Thoracic aorta (tissue), 2 donors: ENCODE measurements around the gene BTC. TPM values are rescaled to one million over a fixed set of nuclear protein-coding genes. Genes with fewer than 3 reads are reported as not detected.
"Not testable (repeated sequence)": the region's sequence is repeated elsewhere in the genome, so short reads cannot be mapped to it uniquely, and the experiment has no call there.

Experiments
- ATAC-seq: fragments of 150-250 bp; one replicate; pipeline ENCODE4 v1.8.0; 2017; ENCODE audit warnings: low read depth; ENCODE audit not compliant: insufficient number of reproducible peaks, low FRiP score
- DNase-seq: peaks from one replicate; pipeline ENCODE4 v3.0.0-alpha.2; 2020; ENCODE audit warnings: low spot score
- H3K27ac ChIP-seq, 2 donors: fragments of 200-600 bp; sonication (generic); 1 replicate in 1 of 2; 2 replicates in 1 of 2; pipeline ENCODE4 v1.5.1; 2016; ENCODE audit warnings: mild to moderate bottlenecking in 2 of 2, moderate library complexity in 2 of 2
- H3K27me3 ChIP-seq: fragments of 200-600 bp; sonication (generic); replicated peaks from 2 replicates; pipeline ENCODE4 v1.6.0; 2016; ENCODE audit warnings: mild to moderate bottlenecking; ENCODE audit not compliant: insufficient read depth
- H3K36me3 ChIP-seq: fragments of 200-600 bp; sonication (generic); one replicate; pipeline ENCODE4 v1.5.1; 2016
- H3K4me1 ChIP-seq, 2 donors: fragments of 200-600 bp; sonication (generic); 1 replicate in 1 of 2; 2 replicates in 1 of 2; pipeline versions ENCODE4 v1.5.1 to v1.6.0; 2016; ENCODE audit warnings: low read depth in 2 of 2, mild to moderate bottlenecking in 1 of 2; ENCODE audit not compliant: control insufficient read depth in 1 of 2
- H3K4me3 ChIP-seq: fragments of 200-600 bp; sonication (generic); 2 replicates; pipeline ENCODE4 v1.5.1; 2016; ENCODE audit warnings: mild to moderate bottlenecking
- H3K9me3 ChIP-seq: fragments of 200-600 bp; sonication (generic); 2 replicates; pipeline ENCODE4 v1.5.1; 2016
- total RNA-seq, 2 donors: library from RNA; depleted of rRNA; stranded (reverse); fragments of >200 nt; gene quantifications; one replicate each; pipeline versions ENCODE4 v1.1.0 to v1.2.3, GENCODE V29; 2016
- TF ChIP-seq, protein P1 (sequence below): fragments of 200-600 bp; sonication (generic); IDR thresholded peaks from one replicate; pipeline ENCODE4 v1.5.1; 2019; ENCODE audit warnings: antibody characterized with exemption

BTC gene
- total RNA-seq, 2 donors from 2014 or later: 7.8 to 10.4 TPM

DNA sequence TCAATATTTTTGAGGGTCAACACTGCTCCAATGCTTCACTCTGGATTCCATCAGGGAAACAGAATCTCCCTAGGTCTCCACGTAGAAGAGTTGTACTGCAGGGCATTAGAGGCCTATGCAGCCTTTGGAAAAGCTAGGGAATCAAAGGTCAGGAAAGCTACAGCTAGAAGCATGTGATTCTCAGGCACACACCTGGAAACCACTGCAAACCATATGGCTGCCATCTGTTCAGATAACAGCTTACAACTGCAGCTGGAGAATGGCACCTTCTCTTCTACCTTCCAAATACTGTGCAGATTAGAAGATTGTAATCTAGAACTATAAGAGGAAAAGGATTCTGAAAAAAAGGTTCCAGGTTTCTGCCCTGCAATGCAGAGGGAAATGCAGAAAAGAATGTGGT, 60.6 kb downstream of the BTC start:
- no peaks in the 10 kb centered on the region for H3K4me1 ChIP-seq
- H3K36me3 ChIP-seq: no peaks in the 10 kb centered on the region

DNA sequence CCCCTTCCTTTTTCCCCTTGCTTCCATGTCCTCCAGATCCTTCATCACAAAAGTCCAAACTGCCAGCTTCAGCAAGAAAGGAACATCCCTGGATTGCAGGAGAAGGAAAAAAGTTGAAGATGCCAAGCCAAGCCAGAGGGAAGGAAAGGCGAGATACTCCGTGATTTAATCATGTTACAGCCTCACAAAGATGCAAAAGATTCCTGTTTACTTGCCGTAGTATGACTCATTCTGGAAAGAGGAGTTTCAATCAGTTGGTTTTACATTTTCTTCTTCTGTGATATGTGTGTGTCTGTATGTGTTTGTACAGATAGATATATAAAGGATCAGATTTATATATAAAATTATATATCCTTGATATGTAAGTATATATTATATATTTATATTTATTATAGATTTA, 69.3 kb downstream of the BTC start:
- ATAC-seq (no peak), DNase-seq (no peak)
- TF ChIP-seq, protein P1, sequence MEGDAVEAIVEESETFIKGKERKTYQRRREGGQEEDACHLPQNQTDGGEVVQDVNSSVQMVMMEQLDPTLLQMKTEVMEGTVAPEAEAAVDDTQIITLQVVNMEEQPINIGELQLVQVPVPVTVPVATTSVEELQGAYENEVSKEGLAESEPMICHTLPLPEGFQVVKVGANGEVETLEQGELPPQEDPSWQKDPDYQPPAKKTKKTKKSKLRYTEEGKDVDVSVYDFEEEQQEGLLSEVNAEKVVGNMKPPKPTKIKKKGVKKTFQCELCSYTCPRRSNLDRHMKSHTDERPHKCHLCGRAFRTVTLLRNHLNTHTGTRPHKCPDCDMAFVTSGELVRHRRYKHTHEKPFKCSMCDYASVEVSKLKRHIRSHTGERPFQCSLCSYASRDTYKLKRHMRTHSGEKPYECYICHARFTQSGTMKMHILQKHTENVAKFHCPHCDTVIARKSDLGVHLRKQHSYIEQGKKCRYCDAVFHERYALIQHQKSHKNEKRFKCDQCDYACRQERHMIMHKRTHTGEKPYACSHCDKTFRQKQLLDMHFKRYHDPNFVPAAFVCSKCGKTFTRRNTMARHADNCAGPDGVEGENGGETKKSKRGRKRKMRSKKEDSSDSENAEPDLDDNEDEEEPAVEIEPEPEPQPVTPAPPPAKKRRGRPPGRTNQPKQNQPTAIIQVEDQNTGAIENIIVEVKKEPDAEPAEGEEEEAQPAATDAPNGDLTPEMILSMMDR: no peak
- Histone ChIP-seq H3K4me1 (no peaks in the 10 kb centered on the region), H3K9me3 (no peaks in the 10 kb centered on the region), H3K4me3 (no peak overlapping the region), H3K27me3 (no peaks in the 10 kb centered on the region), H3K36me3 (no peaks in the 10 kb centered on the region), H3K27ac (no peak overlapping the region)

More for the DNA sequence above, 60.6 kb downstream of the BTC start:
- TF ChIP-seq, protein P1: no peak
- Histone ChIP-seq H3K27ac (no peak overlapping the region), H3K27me3 (no peaks in the 10 kb centered on the region), H3K4me3 (no peak overlapping the region), H3K9me3 (no peaks in the 10 kb centered on the region)
- DNase-seq (no peak), ATAC-seq (no peak)

DNA sequence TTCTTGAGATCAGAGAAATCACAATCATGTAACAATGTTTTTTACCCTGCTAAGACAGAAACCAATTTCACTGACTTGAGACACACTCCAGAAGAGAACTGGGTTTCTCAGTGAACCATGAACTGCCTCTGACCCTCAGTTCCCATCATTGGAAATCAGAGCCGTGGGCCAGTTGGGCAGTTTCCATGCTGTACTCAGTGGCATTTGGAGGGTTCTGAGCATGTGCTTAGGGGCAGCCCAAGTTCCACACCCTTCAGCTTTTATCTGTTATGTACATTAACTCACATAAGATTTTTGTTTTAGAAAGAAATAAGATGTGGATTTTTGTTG, 77.9 kb downstream of the BTC start:
- no peak overlapping the region for H3K4me3 ChIP-seq
- no peak for DNase-seq
- H3K36me3 ChIP-seq: no peaks in the 10 kb centered on the region
- no peak overlapping the region for H3K27ac ChIP-seq
- H3K4me1 ChIP-seq: peaks cover 0 to 8% of the 10 kb centered on the region in 2 donors
- ATAC-seq: no peak
- TF ChIP-seq, protein P1: no peak
- no peaks in the 10 kb centered on the region for H3K27me3 ChIP-seq
- peaks cover 3% of the 10 kb centered on the region for H3K9me3 ChIP-seq

DNA sequence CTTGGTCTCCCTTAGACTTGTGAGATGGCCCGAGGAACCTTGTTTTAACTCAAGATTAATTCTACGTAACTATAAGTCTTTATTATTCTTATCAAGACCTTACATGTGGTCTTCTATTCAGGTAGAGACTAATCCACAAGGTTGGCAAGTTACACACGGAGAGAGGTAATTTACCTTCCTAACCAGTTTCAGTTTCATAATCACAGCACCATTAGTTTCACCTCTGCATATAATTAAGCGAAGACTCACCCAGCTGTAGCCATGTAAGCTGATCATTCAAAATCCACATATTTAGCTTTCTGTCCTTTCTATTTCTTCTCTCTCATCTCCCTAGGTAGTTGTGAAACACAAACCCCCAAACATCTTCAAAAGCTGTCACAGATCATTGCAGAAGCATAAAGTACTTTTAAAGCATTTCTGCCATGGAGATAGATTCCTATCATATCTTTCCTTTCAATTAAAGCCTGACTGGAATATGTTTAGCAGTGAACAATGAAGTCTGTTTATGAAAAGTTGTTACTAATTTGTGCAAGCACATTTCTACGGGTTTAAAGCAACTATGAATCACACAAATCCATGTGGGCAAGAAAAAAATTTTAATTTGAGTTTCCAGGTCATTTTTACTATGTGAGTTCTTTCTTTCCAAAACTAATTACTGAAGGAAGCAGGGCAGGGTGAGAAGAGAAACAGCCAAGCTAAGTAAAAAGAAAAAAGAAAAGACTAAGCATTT, 78.5 kb downstream of the BTC start:
- DNase-seq: no peak
- H3K4me1 ChIP-seq: peaks cover 0 to 8% of the 10 kb centered on the region in 2 donors
- no peaks in the 10 kb centered on the region for H3K36me3 ChIP-seq
- no peak overlapping the region for H3K27ac ChIP-seq
- ATAC-seq: no peak
- TF ChIP-seq, protein P1: no peak
- no peaks in the 10 kb centered on the region for H3K27me3 ChIP-seq
- no peak overlapping the region for H3K4me3 ChIP-seq
- H3K9me3 ChIP-seq: peaks cover 3% of the 10 kb centered on the region

DNA sequence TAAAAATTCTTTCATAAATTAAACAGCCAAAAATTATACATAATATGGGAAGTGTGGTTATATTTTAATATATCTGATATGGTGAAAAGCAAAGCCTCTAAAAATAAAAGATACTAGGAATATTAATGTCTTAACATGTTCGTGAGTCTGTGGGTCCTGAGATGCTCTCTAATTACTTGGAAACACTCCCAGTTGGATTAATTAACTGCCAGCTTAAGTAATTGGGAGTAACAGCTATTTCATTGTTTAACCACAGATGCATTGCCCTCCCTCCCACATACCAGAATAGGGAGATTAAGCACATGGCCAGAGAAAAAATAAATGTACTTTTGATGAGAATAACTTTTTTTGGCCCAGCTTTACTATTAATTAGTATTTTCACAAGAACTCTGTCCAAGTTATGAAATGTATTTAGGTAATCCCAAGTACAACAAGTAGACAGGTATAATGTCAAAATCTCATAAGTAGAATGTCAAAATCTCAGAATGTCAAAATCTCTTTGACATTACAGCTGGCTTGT, 79.7 kb downstream of the BTC start:
- Histone ChIP-seq H3K36me3 (no peaks in the 10 kb centered on the region), H3K9me3 (peaks cover 3% of the 10 kb centered on the region), H3K4me1 (peaks cover 0 to 8% of the 10 kb centered on the region in 2 donors), H3K4me3 (no peak overlapping the region), H3K27ac (no peak overlapping the region), H3K27me3 (no peaks in the 10 kb centered on the region)
- TF ChIP-seq, protein P1: no peak
- ATAC-seq: no peak
- DNase-seq: no peak

DNA sequence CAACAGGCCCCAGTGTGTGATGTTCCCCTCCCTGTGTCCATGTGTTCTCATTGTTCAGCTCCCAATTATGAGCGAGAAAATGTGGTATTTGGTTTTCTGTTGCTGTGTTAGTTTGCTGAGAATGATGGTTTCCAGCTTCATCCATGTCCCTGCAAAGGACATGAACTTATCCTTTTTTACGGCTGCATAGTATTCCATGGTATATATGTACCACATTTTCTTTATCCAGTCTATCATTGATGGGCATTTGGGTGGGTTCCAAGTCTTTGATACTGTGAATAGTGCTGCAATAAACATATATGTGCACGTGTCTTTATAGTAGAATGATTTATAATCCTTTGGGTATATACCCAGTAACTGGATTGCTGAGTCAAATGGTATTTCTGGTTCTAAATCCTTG, 86.2 kb downstream of the BTC start:
- not testable (repeated sequence) for H3K4me3 ChIP-seq, DNase-seq, H3K36me3 ChIP-seq, ATAC-seq, H3K27me3 ChIP-seq, H3K9me3 ChIP-seq, H3K27ac ChIP-seq
- peaks cover 0 to 10% of the 10 kb centered on the region in 2 donors for H3K4me1 ChIP-seq
